ENCODE measurements around the gene OR9Q1.

GRCh38 chr11:58222721-58223120, 199.0 kb downstream of the OR9Q1 start:
- no peak for TF ChIP-seq GABPA (IDR thresholded peaks at IDR 0.05 in 1 of 2, conservative IDR thresholded peaks at IDR 0.05 in 1 of 2)
- TF ChIP-seq ATF3 (IDR thresholded peaks at IDR 0.05), result no peak
- TF ChIP-seq SP1 (IDR thresholded peaks at IDR 0.05), result no peak
- no peak for TF ChIP-seq HNF4A (conservative IDR thresholded peaks at IDR 0.05)
- no peak for TF ChIP-seq CTCF (IDR thresholded peaks at IDR 0.05; ENCODE audit: low read depth, low read length, missing input control)
- TF ChIP-seq, protein P1, sequence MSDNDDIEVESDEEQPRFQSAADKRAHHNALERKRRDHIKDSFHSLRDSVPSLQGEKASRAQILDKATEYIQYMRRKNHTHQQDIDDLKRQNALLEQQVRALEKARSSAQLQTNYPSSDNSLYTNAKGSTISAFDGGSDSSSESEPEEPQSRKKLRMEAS (IDR thresholded peaks at IDR 0.05), result no peak
- TF ChIP-seq, protein P2, sequence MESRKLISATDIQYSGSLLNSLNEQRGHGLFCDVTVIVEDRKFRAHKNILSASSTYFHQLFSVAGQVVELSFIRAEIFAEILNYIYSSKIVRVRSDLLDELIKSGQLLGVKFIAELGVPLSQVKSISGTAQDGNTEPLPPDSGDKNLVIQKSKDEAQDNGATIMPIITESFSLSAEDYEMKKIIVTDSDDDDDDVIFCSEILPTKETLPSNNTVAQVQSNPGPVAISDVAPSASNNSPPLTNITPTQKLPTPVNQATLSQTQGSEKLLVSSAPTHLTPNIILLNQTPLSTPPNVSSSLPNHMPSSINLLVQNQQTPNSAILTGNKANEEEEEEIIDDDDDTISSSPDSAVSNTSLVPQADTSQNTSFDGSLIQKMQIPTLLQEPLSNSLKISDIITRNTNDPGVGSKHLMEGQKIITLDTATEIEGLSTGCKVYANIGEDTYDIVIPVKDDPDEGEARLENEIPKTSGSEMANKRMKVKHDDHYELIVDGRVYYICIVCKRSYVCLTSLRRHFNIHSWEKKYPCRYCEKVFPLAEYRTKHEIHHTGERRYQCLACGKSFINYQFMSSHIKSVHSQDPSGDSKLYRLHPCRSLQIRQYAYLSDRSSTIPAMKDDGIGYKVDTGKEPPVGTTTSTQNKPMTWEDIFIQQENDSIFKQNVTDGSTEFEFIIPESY (IDR thresholded peaks at IDR 0.05), result no peak
